SH-SY5Y (cell line): ENCODE results near the gene PITPNC1.

ENCODE experiments used
- GATA2 ChIP-seq: IDR thresholded peaks from 2 replicates; pipeline ENCODE4 v1.6.1; 2011; ENCODE audit warnings: mild to moderate bottlenecking, low read depth, low read length
- GATA3 ChIP-seq: IDR thresholded peaks from 2 replicates; pipeline ENCODE4 v1.6.1; 2011; ENCODE audit warnings: low read depth, mild to moderate bottlenecking, low read length, moderate library complexity

- TF ChIP-seq GATA2 (no peak), GATA3 (no peak)
Observed at GRCh38 chr17:67401598-67402504, 24.8 kb downstream of the PITPNC1 start.
